ENCODE results near the gene PATJ.

- no peak for TF ChIP-seq CTCF (IDR thresholded peaks at IDR 0.05)
- no peak for TF ChIP-seq EZH2 (IDR thresholded peaks at IDR 0.05; ENCODE audit: borderline replicate concordance, insufficient read depth, low read depth, low read length, poor library complexity, severe bottlenecking)
Measured at GRCh38 chr1:62187548-62187947, 445.3 kb downstream of the PATJ start.
